Measurements from ENCODE around the gene STAB1.

Gene STAB1

GRCh38 chr3:52507359-52507758 lies 12.2 kb downstream of the STAB1 start:
- DNase-seq: no peak

GRCh38 chr3:52509753-52510328 lies 14.7 kb downstream of the STAB1 start:
- no peak for DNase-seq

- no peak for DNase-seq
Measured at GRCh38 chr3:52511509-52511908, 16.4 kb downstream of the STAB1 start.

- no peak for DNase-seq
Measured at GRCh38 chr3:52512105-52512504, 17.0 kb downstream of the STAB1 start.

- DNase-seq: no peak
Measured at GRCh38 chr3:52512727-52513126, 17.6 kb downstream of the STAB1 start.

GRCh38 chr3:52513281-52513680 lies 18.1 kb downstream of the STAB1 start:
- no peak for DNase-seq

- DNase-seq: no peak
Measured at GRCh38 chr3:52514576-52514975, 19.4 kb downstream of the STAB1 start.

- no peak for DNase-seq
Measured at GRCh38 chr3:52515192-52515591, 20.1 kb downstream of the STAB1 start.

- DNase-seq: no peak
Measured at GRCh38 chr3:52516509-52517195, 21.5 kb downstream of the STAB1 start.

GRCh38 chr3:52517796-52518722 lies 22.9 kb downstream of the STAB1 start:
- DNase-seq: no peak

- no peak for DNase-seq
Measured at GRCh38 chr3:52518723-52519444, 23.7 kb downstream of the STAB1 start.

- DNase-seq: no peak
Measured at GRCh38 chr3:52519445-52520140, 24.5 kb downstream of the STAB1 start.

- DNase-seq: no peak
Measured at GRCh38 chr3:52520141-52520667, 25.1 kb downstream of the STAB1 start.

- no peak for DNase-seq
Measured at GRCh38 chr3:52520716-52521487, 25.8 kb downstream of the STAB1 start.

GRCh38 chr3:52521488-52521824 lies 26.3 kb downstream of the STAB1 start:
- no peak for DNase-seq

GRCh38 chr3:52521881-52522650 lies 26.9 kb downstream of the STAB1 start:
- DNase-seq: no peak

- no peak for DNase-seq
Measured at GRCh38 chr3:52522651-52523251, 27.6 kb downstream of the STAB1 start.

- DNase-seq: no peak
Measured at GRCh38 chr3:52523386-52524257, 28.5 kb downstream of the STAB1 start.

GRCh38 chr3:52524258-52524751 lies 29.2 kb downstream of the STAB1 start:
- no peak for DNase-seq

Data from activated CD8-positive, alpha-beta memory T cell treated with anti-CD3 and anti-CD28 coated beads, Interleukin-2, amount 50 U/mL, for 48 hours (primary cell).